AG04450 (cell line): ENCODE data around the gene S100A5. TPM values are rescaled to one million over a fixed set of nuclear protein-coding genes. Genes with fewer than 3 reads are reported as not detected.
"Not testable (repeated sequence)": the region's sequence is repeated elsewhere in the genome, so short reads cannot be mapped to it uniquely, and the experiment has no call there.

Experiments used
- CTCF ChIA-PET: fragments of 300-600, 350-600 bp; formaldehyde crosslinking; extraction: SDS; loops from one replicate; lab custom pipeline; 2022; ENCODE audit warnings: antibody characterized with exemption, inconsistent platforms; lab: Charles Lee
- POLR2A ChIA-PET: fragments of 350-600 bp; formaldehyde crosslinking; extraction: SDS; loops from one replicate; lab custom pipeline; 2021; ENCODE audit warnings: antibody characterized with exemption, inconsistent platforms; lab: Yijun Ruan, JAX
- DNase-seq: peaks from one replicate; pipeline ENCODE4 v3.0.0-alpha.2; 2011; ENCODE audit warnings: low read depth, low spot score
- H3K27ac ChIP-seq: one replicate; pipeline ENCODE4 v1.5.1; 2012; ENCODE audit warnings: low read depth, low read length, control low read depth
- H3K27me3 ChIP-seq: one replicate; pipeline ENCODE4 v1.6.0; 2012; ENCODE audit warnings: low read length; ENCODE audit not compliant: control insufficient read depth, insufficient read depth
- H3K4me3 ChIP-seq: 2 replicates; pipeline ENCODE4 v1.5.1; 2011; ENCODE audit warnings: mild to moderate bottlenecking, low read depth, low read length, control low read depth
- H3K9me3 ChIP-seq: 2 replicates; pipeline ENCODE4 v1.5.1; 2012; ENCODE audit warnings: low read length; ENCODE audit not compliant: control insufficient read depth, insufficient read depth
- polyA plus RNA-seq: library from polyadenylated mRNA; depleted of rRNA; stranded (reverse); fragments of >200 nt; gene quantifications from 2 replicates; pipeline ENCODE4 v1.2.3, GENCODE V29; 2011
- TF ChIP-seq, protein P1 (sequence below): IDR thresholded peaks from 2 replicates; pipeline ENCODE4 v1.5.1; 2011; ENCODE audit warnings: low read depth, low read length, control low read depth, inconsistent platforms

S100A5 gene
- polyA plus RNA-seq, 1 experiment, result 0.42 TPM

DNA sequence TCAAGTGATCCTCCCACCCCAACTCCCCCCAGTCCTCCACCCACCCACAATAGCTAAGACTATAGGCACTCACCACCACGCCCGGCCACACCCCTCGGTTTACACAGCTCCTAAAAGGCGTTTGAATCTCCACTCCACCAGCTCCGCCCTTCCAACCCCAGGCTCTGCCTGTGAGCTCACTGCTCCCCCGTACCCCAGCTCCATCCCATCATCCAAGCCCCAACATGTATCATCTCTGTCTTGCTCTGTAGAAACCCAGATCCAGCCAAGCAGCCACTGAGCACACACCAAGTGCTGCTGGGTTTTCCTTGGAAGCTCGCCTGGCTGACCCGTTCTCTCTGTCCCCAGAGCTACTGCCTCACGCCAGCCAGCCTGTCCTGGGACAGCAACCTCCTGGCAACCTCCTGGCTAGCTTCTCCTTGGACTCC, 36.9 kb upstream of the S100A5 start:
- Histone ChIP-seq H3K9me3 (no peaks in the 10 kb centered on the region; the same call in 1 of the 2 replicates), H3K27me3 (no peaks in the 10 kb centered on the region), H3K27ac (no peak overlapping the region), H3K4me3 (no peak overlapping the region)
- DNase-seq, result no peak
- POLR2A ChIA-PET, result interaction anchor here (0.6 to 1.2 kb wide), 3 partner anchors 50 to 415 kb away, joined by 3 to 9 read pairs (median 3); partner anchors contain the start of genes CHTOP and S100A13
- CTCF ChIA-PET, result interaction anchor here (0.8 to 3.8 kb wide), 7 partner anchors 8 to 225 kb away, joined by 3 to 20 read pairs (median 7); partner anchors contain the start of genes S100A1, S100A13 and S100A16
- TF ChIP-seq, protein P1, sequence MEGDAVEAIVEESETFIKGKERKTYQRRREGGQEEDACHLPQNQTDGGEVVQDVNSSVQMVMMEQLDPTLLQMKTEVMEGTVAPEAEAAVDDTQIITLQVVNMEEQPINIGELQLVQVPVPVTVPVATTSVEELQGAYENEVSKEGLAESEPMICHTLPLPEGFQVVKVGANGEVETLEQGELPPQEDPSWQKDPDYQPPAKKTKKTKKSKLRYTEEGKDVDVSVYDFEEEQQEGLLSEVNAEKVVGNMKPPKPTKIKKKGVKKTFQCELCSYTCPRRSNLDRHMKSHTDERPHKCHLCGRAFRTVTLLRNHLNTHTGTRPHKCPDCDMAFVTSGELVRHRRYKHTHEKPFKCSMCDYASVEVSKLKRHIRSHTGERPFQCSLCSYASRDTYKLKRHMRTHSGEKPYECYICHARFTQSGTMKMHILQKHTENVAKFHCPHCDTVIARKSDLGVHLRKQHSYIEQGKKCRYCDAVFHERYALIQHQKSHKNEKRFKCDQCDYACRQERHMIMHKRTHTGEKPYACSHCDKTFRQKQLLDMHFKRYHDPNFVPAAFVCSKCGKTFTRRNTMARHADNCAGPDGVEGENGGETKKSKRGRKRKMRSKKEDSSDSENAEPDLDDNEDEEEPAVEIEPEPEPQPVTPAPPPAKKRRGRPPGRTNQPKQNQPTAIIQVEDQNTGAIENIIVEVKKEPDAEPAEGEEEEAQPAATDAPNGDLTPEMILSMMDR, result no peak

DNA sequence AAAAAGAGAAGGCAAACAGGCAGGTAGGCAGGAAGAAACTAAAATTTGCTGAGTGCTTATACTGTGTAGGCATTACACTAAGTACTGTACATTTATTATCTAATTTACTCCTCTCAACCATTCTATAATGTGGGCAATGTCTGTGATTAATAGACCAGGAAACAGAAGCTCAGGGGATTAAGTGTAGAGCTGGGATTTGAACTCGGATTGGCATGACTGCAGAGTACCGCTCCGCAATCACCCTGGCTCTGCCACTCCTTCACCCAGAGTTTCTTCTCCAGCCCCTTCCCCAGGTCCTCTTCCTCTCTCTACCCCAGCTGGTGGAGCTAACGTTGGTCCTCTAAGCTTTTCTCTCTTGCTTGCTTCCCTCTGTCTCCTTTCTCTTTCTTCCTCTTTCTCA, 36.4 kb upstream of the S100A5 start:
- H3K27ac ChIP-seq, result no peak overlapping the region
- DNase-seq, result no peak
- ChIA-PET CTCF (interaction anchor here (1.2 to 3.8 kb wide), 5 partner anchors 7 to 225 kb away, joined by 3 to 20 read pairs (median 7); partner anchors contain the start of genes S100A1 and S100A13), POLR2A (interaction anchor here (0.6 to 1.2 kb wide), 3 partner anchors 50 to 415 kb away, joined by 3 to 9 read pairs (median 3); partner anchors contain the start of genes CHTOP and S100A13)
- no peaks in the 10 kb centered on the region for H3K27me3 ChIP-seq
- no peaks in the 10 kb centered on the region; the same call in 1 of the 2 replicates for H3K9me3 ChIP-seq
- H3K4me3 ChIP-seq, result no peak overlapping the region
- TF ChIP-seq, protein P1, result no peak

DNA sequence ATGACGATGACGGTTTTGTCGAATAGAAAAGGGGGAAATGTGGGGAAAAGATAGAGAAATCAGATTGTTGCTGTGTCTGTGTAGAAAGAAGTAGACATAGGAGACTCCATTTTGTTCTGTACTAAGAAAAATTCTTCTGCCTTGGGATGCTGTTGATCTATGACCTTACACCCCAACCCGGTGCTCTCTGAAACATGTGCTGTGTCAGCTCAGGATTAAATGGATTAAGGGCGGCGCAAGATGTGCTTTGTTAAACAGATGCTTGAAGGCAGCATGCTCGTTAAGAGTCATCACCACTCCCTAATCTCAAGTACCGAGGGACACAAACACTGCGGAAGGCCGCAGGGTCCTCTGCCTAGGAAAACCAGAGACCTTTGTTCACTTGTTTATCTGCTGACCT, 34.8 kb upstream of the S100A5 start:
- CTCF ChIA-PET, result interaction anchor here (1.2 to 3.8 kb wide), 3 partner anchors 43 to 65 kb away, joined by 3 to 20 read pairs (median 5); partner anchors contain the start of gene S100A13
- POLR2A ChIA-PET, H3K4me3 ChIP-seq: not testable (repeated sequence)

DNA sequence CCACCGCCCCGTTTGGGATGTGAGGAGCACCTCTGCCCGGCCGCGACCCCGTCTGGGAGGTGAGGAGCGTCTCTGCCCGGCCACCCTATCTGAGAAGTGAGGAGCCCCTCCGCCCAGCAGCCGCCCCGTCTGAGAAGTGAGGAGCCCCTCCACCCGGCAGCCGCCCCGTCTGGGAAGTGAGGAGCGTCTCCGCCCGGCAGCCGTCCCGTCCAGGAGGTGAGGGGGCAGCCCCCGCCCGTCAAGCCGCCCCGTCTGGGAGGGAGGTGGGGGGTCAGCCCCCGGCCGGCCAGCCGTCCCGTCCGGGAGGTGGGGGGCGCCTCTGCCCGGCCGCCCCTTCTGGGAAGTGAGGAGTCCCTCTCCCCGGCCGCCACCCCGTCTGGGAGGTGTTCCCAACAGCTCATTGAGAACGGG, 34.4 kb upstream of the S100A5 start:
- H3K27ac ChIP-seq, DNase-seq, POLR2A ChIA-PET, H3K4me3 ChIP-seq, H3K27me3 ChIP-seq, H3K9me3 ChIP-seq: not testable (repeated sequence)
- CTCF ChIA-PET, result interaction anchor here (1.2 kb wide), 1 partner anchor 65 kb away, joined by 3 read pairs; no protein-coding TSS in a partner anchor

More for the DNA sequence above, 34.8 kb upstream of the S100A5 start:
- not testable (repeated sequence) for H3K27me3 ChIP-seq, H3K9me3 ChIP-seq, DNase-seq, H3K27ac ChIP-seq

DNA sequence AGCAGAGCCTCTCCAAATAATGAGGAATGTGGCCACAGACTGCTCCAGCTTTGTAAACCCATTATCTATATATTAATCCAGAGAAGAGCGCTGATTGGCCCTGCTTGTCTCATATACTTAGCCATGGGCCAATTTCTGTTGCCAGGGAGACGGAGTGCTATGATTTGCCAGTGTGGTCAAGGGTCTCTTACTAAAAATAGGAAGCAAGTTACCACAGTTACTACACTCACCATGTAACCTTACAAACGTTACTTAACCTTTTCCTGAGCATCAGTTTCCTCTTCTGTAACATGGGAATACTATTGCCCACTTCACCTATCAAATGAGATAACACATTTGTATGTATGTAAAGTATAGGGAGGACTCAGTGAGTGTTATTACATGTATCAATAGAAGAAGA, 32.6 kb upstream of the S100A5 start:
- Histone ChIP-seq H3K27ac (peak overlapping the region; percentile 32), H3K4me3 (no peak overlapping the region), H3K27me3 (no peaks in the 10 kb centered on the region), H3K9me3 (no peaks in the 10 kb centered on the region; the same call in 1 of the 2 replicates)
- ChIA-PET POLR2A (interaction anchor here (0.7 to 2.1 kb wide), 6 partner anchors 22 to 71 kb away, joined by 3 to 14 read pairs (median 7); partner anchors contain the start of genes CHTOP and S100A13), CTCF (interaction anchor here (0.5 to 7.0 kb wide), 33 partner anchors 8 to 413 kb away, joined by 3 to 165 read pairs (median 11); partner anchors contain the start of genes CHTOP, ILF2, INTS3 and RAB13)
- TF ChIP-seq, protein P1, result no peak
- no peak for DNase-seq
